HG03103 (cell line): ENCODE data around the gene HAUS5.

Experiments
- ATAC-seq: cut with Tn5 transposase; IDR thresholded peaks from one replicate; pipeline ENCODE4 v1.9.1; 2021; ENCODE audit warnings: low read depth; ENCODE audit not compliant: unreplicated experiment

Gene HAUS5

GRCh38 chr19:35669566-35669965 lies 57.0 kb downstream of the HAUS5 start:
- ATAC-seq = no peak

GRCh38 chr19:35669974-35670373 lies 57.4 kb downstream of the HAUS5 start:
- no peak for ATAC-seq

- no peak for ATAC-seq
Measured at GRCh38 chr19:35670686-35671085, 58.2 kb downstream of the HAUS5 start.

GRCh38 chr19:35671818-35672217 lies 59.3 kb downstream of the HAUS5 start:
- no peak for ATAC-seq

GRCh38 chr19:35673121-35673804 lies 60.7 kb downstream of the HAUS5 start:
- ATAC-seq = no peak
